CD14-positive monocyte (primary cell): ENCODE measurements around the gene LYRM2. TPM values are rescaled to one million over a fixed set of nuclear protein-coding genes. Genes with fewer than 3 reads are reported as not detected.

ENCODE experiments used
- DNase-seq, 3 donors: peaks; one replicate each; pipeline ENCODE4 v3.0.0-alpha.2; 2011 to 2022
- H2AFZ ChIP-seq: 2 replicates; pipeline ENCODE4 v1.6.0; 2012; ENCODE audit warnings: mild to moderate bottlenecking, low read depth, low read length, inconsistent platforms; ENCODE audit not compliant: insufficient read depth, poor library complexity, severe bottlenecking
- H3K27ac ChIP-seq, 2 donors: 1 replicate in 1 of 2; 2 replicates in 1 of 2; pipeline ENCODE4 v1.5.1; 2012 to 2013; ENCODE audit warnings: low read length in 2 of 2, control low read depth in 1 of 2, inconsistent platforms in 1 of 2, low read depth in 1 of 2, mild to moderate bottlenecking in 1 of 2
- H3K27me3 ChIP-seq, 2 donors: one replicate each; pipeline versions ENCODE4 v1.6.0 to v1.6.1; 2011 to 2013; ENCODE audit warnings: low read length in 2 of 2; ENCODE audit not compliant: control insufficient read depth in 2 of 2, insufficient read depth in 2 of 2
- H3K36me3 ChIP-seq, 2 donors: replicated peaks in 1 of 2; 1 replicate in 1 of 2; 2 replicates in 1 of 2; pipeline versions ENCODE4 v1.5.1 to v1.6.1; 2012 to 2013; ENCODE audit warnings: low read length in 2 of 2, control low read depth in 1 of 2, inconsistent platforms in 1 of 2, mild to moderate bottlenecking in 1 of 2; ENCODE audit not compliant: insufficient read depth in 2 of 2, control insufficient read depth in 1 of 2
- H3K4me1 ChIP-seq, 2 donors: 1 replicate in 1 of 2; 2 replicates in 1 of 2; pipeline versions ENCODE4 v1.5.1 to v1.6.1; 2012 to 2013; ENCODE audit warnings: low read length in 2 of 2, control low read depth in 1 of 2, inconsistent platforms in 1 of 2, mild to moderate bottlenecking in 1 of 2, moderate library complexity in 1 of 2; ENCODE audit not compliant: insufficient read depth in 2 of 2, control insufficient read depth in 1 of 2
- H3K4me2 ChIP-seq: replicated peaks from 2 replicates; pipeline ENCODE3; 2012; ENCODE audit warnings: low read length, moderate library complexity, mild to moderate bottlenecking; ENCODE audit not compliant: poor library complexity, severe bottlenecking; ENCODE audit errors: extremely low read depth
- H3K4me3 ChIP-seq, 3 experiments: fragments of 200-600 bp in 1 of 3; sonication (generic) in 1 of 3; replicated peaks in 1 of 3; 1 replicate in 2 of 3; 2 replicates in 1 of 3; pipeline ENCODE4 v1.5.1; 2011 to 2013; ENCODE audit warnings: low read length in 3 of 3, mild to moderate bottlenecking in 3 of 3, control low read depth in 2 of 3, low read depth in 2 of 3, inconsistent platforms in 1 of 3, moderate library complexity in 1 of 3
- H3K79me2 ChIP-seq: 2 replicates; pipeline ENCODE4 v1.6.0; 2012; ENCODE audit warnings: mild to moderate bottlenecking, control low read depth, inconsistent platforms, low read length, moderate library complexity; ENCODE audit not compliant: insufficient read depth
- H3K9ac ChIP-seq: 2 replicates; pipeline ENCODE4 v1.6.0; 2017; ENCODE audit warnings: low read length, mild to moderate bottlenecking; ENCODE audit not compliant: insufficient read depth, poor library complexity, severe bottlenecking
- H3K9me3 ChIP-seq, 2 donors: replicated peaks in 1 of 2; 1 replicate in 1 of 2; 2 replicates in 1 of 2; pipeline versions ENCODE4 v1.5.1 to v1.6.1; 2012 to 2013; ENCODE audit warnings: low read length in 2 of 2, control low read depth in 1 of 2; ENCODE audit not compliant: control insufficient read depth in 1 of 2, insufficient read depth in 1 of 2
- H4K20me1 ChIP-seq: 2 replicates; pipeline ENCODE4 v1.6.0; 2012; ENCODE audit warnings: mild to moderate bottlenecking, low read length, control low read depth, moderate library complexity; ENCODE audit not compliant: insufficient read depth
- H3K27ac Mint-ChIP-seq, 7 donors: one replicate each; pipeline ENCODE4 v1.8.0; 2020; ENCODE audit warnings: mild to moderate bottlenecking in 7 of 7, mixed read lengths in 7 of 7, moderate library complexity in 6 of 7, inconsistent platforms in 2 of 7
- H3K27me3 Mint-ChIP-seq, 3 donors: one replicate each; pipeline ENCODE4 v1.8.0; 2021 to 2022; ENCODE audit warnings: low read depth in 3 of 3, mild to moderate bottlenecking in 3 of 3, mixed read lengths in 3 of 3, moderate library complexity in 3 of 3, inconsistent platforms in 1 of 3
- H3K36me3 Mint-ChIP-seq, 2 donors: one replicate each; pipeline ENCODE4 v1.8.0; 2020; ENCODE audit warnings: mixed read lengths in 2 of 2, inconsistent platforms in 1 of 2, mild to moderate bottlenecking in 1 of 2
- H3K4me1 Mint-ChIP-seq: one replicate; pipeline ENCODE4 v1.8.0; 2020; ENCODE audit warnings: mild to moderate bottlenecking, mixed read lengths
- H3K4me3 Mint-ChIP-seq, 2 donors: one replicate each; pipeline ENCODE4 v1.8.0; 2020; ENCODE audit warnings: mild to moderate bottlenecking in 2 of 2, mixed read lengths in 2 of 2, moderate library complexity in 1 of 2
- H3K9me3 Mint-ChIP-seq, 7 donors: one replicate each; pipeline ENCODE4 v1.8.0; 2020 to 2022; ENCODE audit warnings: mixed read lengths in 7 of 7, mild to moderate bottlenecking in 6 of 7, moderate library complexity in 6 of 7, inconsistent platforms in 2 of 7
- CTCF ChIP-seq: fragments of 200-600 bp; IDR thresholded peaks from one replicate; pipeline ENCODE4 v1.8.0; 2022; ENCODE audit warnings: antibody characterized with exemption, mild to moderate bottlenecking
- WGBS: methylation state at CpG from one replicate; pipeline ENCODE4 v1.1.5; 2013; ENCODE audit warnings: missing lambda C conversion rate; ENCODE audit not compliant: insufficient coverage; 5-methylcytosine and 5-hydroxymethylcytosine counted together
- intact Hi-C, 2 donors: fragments of 100-400 bp; cut with micrococcal nuclease; formaldehyde crosslinking; loops; one replicate each; pipeline versions ENCODE4 v1.15.0 to v1.15.1; 2023
- polyA plus RNA-seq, 3 donors: library from polyadenylated mRNA; depleted of rRNA in 1 of 3; unstranded in 2 of 3; stranded (reverse) in 1 of 3; fragments of 300-500 nt in 2 of 3; fragments of >200 nt in 1 of 3; fragmentation: Illumina TruSeq in 2 of 3; gene quantifications; 1 replicate in 2 of 3; 2 replicates in 1 of 3; pipeline ENCODE4 v1.2.3, GENCODE V29; 2012 to 2021

LYRM2 gene
- polyA plus RNA-seq, 3 donors, result 13.2 to 64.0 (median 58.1) TPM

GRCh38 chr6:89611666-89612065 lies 26.9 kb downstream of the LYRM2 start:
- H3K4me3 Mint-ChIP-seq, result no peak overlapping the region
- Histone ChIP-seq H3K9me3 (no peaks in the 10 kb centered on the region), H3K79me2 (no peaks in the 10 kb centered on the region), H3K4me3 (no peak overlapping the region), H4K20me1 (no peaks in the 10 kb centered on the region), H3K36me3 (no peaks in the 10 kb centered on the region), H3K27ac (no peak overlapping the region), H3K4me1 (no peaks in the 10 kb centered on the region), H2AFZ (no peak overlapping the region), H3K9ac (no peak overlapping the region), H3K4me2 (no peak overlapping the region), H3K27me3 (no peaks in the 10 kb centered on the region)
- peaks cover 0 to 2% (median 0%) of the 10 kb centered on the region in 7 donors for H3K9me3 Mint-ChIP-seq
- no peak overlapping the region for H3K27ac Mint-ChIP-seq
- intact Hi-C loops, result loop anchor here in 1 of 2 donors (5.0 kb wide), 1 partner anchor 239 kb away; no protein-coding TSS in a partner anchor
- DNase-seq, result no peak
- peaks cover 0 to 5% (median 5%) of the 10 kb centered on the region in 3 donors for H3K27me3 Mint-ChIP-seq
- H3K36me3 Mint-ChIP-seq, result no peaks in the 10 kb centered on the region
- H3K4me1 Mint-ChIP-seq, result peaks cover 8% of the 10 kb centered on the region
- no peak for TF ChIP-seq CTCF

GRCh38 chr6:89610149-89610642 lies 28.4 kb downstream of the LYRM2 start:
- Histone ChIP-seq H3K27ac (no peak overlapping the region), H3K9ac (no peak overlapping the region), H3K9me3 (no peaks in the 10 kb centered on the region), H4K20me1 (no peaks in the 10 kb centered on the region), H3K36me3 (no peaks in the 10 kb centered on the region), H3K4me3 (no peak overlapping the region), H3K4me1 (no peaks in the 10 kb centered on the region), H2AFZ (no peak overlapping the region), H3K4me2 (no peak overlapping the region), H3K79me2 (no peaks in the 10 kb centered on the region), H3K27me3 (no peaks in the 10 kb centered on the region)
- Mint-ChIP-seq H3K9me3 (peaks cover 0 to 2% (median 0%) of the 10 kb centered on the region in 7 donors), H3K27me3 (peaks cover 0 to 5% (median 1%) of the 10 kb centered on the region in 3 donors), H3K4me1 (peaks cover 8% of the 10 kb centered on the region), H3K27ac (no peak overlapping the region), H3K4me3 (no peak overlapping the region), H3K36me3 (peaks cover 0 to 2% of the 10 kb centered on the region in 2 donors)
- no CpG with 5 or more reads among the region's 11 CpGs for WGBS
- intact Hi-C loops, result loop anchor here (1.0 to 5.0 kb wide), 2 partner anchors 177 to 238 kb away; partner anchors contain the start of gene ANKRD6 (in 2 of the 2)
- peak; percentile 52 to 70 (median 66) for DNase-seq
- peak; percentile 97 for TF ChIP-seq CTCF
